PFSK-1 (cell line): ENCODE data around the gene SCGB3A2.

Experiments
- FOXP2 ChIP-seq: optimal IDR thresholded peaks from 2 replicates; pipeline ENCODE3; 2011; ENCODE audit warnings: borderline replicate concordance, control low read depth, inconsistent platforms; ENCODE audit not compliant: insufficient read depth; ENCODE audit errors: extremely low read length, extremely low read depth
- POLR2AphosphoS5 ChIP-seq: IDR thresholded peaks from 2 replicates; pipeline ENCODE4 v1.6.1; 2012; ENCODE audit warnings: low read depth, mild to moderate bottlenecking, control low read depth, low read length, moderate library complexity
- SIN3A ChIP-seq: IDR thresholded peaks from 2 replicates; pipeline ENCODE4 v1.6.1; 2012; ENCODE audit warnings: mild to moderate bottlenecking, low read length, moderate library complexity, borderline replicate concordance; ENCODE audit not compliant: insufficient read depth
- TAF1 ChIP-seq: IDR thresholded peaks from 2 replicates; pipeline ENCODE4 v1.6.1; 2012; ENCODE audit warnings: low read length, control low read depth, borderline replicate concordance; ENCODE audit not compliant: insufficient read depth
- TF ChIP-seq, protein P1 (sequence below), 2 experiments: IDR thresholded peaks; 2 replicates each; pipeline versions ENCODE4 v1.6.1 to v1.8.0; 2011 to 2012; ENCODE audit warnings: low read depth in 2 of 2, low read length in 2 of 2, control low read depth in 1 of 2, inconsistent platforms in 1 of 2, mild to moderate bottlenecking in 1 of 2, moderate library complexity in 1 of 2; ENCODE audit not compliant: insufficient read depth in 1 of 2

Gene SCGB3A2

DNA sequence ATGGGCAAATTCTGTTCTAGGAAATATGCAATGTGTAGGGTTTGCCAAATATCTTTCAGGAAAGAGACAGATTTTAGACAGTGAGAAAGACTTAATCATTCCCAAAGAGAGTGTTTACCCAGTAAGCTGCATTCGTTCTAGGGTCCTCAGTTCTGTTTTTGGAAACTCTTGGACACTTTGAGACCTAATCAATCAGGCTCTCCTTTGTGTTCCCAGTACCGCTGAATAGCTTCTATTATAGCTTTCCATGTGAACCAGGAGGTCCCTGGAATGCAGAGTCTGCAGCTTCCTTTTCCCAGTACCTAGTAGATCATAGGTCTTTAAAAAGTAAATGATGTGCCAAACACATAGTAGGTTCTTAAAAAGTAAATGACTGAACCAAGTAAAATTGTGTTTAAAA, 35.6 kb upstream of the SCGB3A2 start:
- TF ChIP-seq TAF1 (no peak), FOXP2 (no peak), POLR2AphosphoS5 (no peak), SIN3A (no peak)
- TF ChIP-seq, protein P1, sequence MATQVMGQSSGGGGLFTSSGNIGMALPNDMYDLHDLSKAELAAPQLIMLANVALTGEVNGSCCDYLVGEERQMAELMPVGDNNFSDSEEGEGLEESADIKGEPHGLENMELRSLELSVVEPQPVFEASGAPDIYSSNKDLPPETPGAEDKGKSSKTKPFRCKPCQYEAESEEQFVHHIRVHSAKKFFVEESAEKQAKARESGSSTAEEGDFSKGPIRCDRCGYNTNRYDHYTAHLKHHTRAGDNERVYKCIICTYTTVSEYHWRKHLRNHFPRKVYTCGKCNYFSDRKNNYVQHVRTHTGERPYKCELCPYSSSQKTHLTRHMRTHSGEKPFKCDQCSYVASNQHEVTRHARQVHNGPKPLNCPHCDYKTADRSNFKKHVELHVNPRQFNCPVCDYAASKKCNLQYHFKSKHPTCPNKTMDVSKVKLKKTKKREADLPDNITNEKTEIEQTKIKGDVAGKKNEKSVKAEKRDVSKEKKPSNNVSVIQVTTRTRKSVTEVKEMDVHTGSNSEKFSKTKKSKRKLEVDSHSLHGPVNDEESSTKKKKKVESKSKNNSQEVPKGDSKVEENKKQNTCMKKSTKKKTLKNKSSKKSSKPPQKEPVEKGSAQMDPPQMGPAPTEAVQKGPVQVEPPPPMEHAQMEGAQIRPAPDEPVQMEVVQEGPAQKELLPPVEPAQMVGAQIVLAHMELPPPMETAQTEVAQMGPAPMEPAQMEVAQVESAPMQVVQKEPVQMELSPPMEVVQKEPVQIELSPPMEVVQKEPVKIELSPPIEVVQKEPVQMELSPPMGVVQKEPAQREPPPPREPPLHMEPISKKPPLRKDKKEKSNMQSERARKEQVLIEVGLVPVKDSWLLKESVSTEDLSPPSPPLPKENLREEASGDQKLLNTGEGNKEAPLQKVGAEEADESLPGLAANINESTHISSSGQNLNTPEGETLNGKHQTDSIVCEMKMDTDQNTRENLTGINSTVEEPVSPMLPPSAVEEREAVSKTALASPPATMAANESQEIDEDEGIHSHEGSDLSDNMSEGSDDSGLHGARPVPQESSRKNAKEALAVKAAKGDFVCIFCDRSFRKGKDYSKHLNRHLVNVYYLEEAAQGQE (IDR thresholded peaks at IDR 0.05; ENCODE audit: insufficient read depth in 1 of 2, low read depth in 2 of 2, low read length in 2 of 2): no peak

DNA sequence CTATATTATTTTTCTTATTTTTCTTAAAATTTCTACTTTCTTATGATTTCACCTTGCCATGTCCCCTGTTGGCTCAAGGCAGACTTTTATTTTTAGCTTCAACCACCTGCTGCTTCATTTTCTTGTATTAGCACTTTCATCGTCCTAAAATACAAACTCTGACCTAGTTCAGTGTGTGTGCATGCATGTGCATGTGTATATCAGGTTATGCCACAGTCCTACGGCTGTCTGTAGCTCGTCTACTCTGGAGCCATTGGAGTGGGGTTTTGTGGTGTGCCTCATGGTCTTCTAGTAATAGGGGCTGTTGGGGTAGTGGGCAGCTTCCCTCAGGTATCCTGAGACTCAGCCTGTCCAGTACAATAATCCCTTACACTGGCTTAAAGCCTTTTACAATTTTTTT, 33.7 kb upstream of the SCGB3A2 start:
- TF ChIP-seq FOXP2: no peak
- TF ChIP-seq, protein P1 (IDR thresholded peaks at IDR 0.05; ENCODE audit: insufficient read depth in 1 of 2, low read depth in 2 of 2, low read length in 2 of 2): no peak
- no peak for TF ChIP-seq TAF1
- no peak for TF ChIP-seq SIN3A
- no peak for TF ChIP-seq POLR2AphosphoS5

DNA sequence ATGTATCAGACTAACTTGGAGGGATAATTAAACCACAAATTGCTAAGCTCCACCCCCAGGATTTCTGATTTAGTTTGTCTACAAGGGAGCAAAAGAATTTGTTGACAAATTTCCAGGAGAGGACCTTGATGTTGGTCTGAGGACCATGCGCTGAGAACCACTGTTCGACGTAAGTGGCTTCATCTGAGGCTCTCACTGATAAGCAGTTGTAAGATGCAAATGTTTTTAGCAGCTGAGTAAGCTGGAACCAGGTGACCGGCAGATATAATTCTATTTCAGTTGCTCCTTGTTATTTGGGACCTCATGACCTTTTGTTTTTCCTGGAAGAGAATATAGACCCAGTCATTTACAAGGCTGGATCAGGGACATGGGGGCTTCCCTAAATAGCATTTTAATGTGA, 32.9 kb upstream of the SCGB3A2 start:
- TF ChIP-seq TAF1: no peak
- no peak for TF ChIP-seq SIN3A
- TF ChIP-seq, protein P1 (IDR thresholded peaks at IDR 0.05; ENCODE audit: insufficient read depth in 1 of 2, low read depth in 2 of 2, low read length in 2 of 2): no peak
- no peak for TF ChIP-seq FOXP2
- no peak for TF ChIP-seq POLR2AphosphoS5

DNA sequence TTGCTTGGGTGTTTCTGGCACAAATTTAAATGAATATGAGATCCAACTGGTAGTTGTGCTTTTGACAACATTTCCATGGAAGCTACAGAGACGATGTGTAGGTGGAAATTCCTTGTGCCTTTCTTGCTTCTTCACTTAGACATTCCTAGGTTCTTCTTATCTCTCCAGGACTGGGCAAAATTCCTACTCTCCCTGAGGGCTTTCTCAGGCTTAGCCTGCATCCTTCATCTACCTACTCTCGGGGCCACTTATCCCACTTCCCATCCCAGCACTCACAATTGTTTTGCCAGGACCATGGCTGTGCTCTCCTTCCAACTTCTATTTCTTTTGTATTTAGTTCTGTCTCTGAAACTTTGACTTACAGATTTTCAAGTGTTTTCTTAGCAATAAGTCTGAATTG, 29.3 kb upstream of the SCGB3A2 start:
- TF ChIP-seq FOXP2: no peak
- TF ChIP-seq, protein P1 (IDR thresholded peaks at IDR 0.05; ENCODE audit: insufficient read depth in 1 of 2, low read depth in 2 of 2, low read length in 2 of 2): no peak
- TF ChIP-seq TAF1: no peak
- TF ChIP-seq POLR2AphosphoS5: no peak
- TF ChIP-seq SIN3A: no peak

DNA sequence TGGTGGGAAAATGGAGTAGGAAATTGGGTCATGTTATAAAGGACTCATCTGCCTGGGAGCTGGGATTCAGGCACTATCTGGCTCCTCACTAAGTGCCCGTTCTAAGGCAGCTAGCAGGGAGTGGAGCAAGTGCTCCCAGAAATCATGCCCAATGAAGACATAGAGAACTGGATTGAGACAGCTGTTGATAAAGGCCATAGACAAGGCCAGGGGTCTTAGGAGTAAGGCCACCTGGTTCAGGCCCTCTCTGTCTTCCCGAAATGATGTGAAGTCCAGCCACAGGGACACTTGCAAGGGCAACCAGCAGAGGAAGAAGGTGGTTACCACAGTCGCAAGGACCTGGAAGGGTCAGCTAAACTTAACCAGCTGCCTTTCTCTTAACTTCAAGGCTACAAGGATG, 26.9 kb upstream of the SCGB3A2 start:
- TF ChIP-seq POLR2AphosphoS5: no peak
- TF ChIP-seq FOXP2: no peak
- TF ChIP-seq SIN3A: no peak

DNA sequence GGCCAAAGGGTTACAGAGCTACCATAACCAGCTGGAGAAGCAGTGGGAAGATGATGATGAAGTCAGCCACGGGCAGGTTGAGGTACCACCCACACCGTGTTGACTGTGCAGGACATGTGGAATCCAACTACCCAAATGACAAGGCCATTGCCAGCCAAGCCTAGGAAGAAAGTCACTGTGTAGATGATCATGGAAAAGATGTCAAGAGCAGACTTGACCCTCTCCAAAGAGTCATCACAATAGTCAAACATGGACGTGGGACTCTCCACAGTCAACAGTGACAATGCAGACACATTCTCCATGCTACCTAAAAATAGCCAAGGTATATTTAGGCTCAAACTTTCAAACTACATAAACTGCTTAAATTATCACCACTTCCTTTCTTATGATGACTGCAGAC, 26.1 kb upstream of the SCGB3A2 start:
- TF ChIP-seq POLR2AphosphoS5 (no peak), SIN3A (no peak), FOXP2 (no peak), TAF1 (no peak)
- TF ChIP-seq, protein P1 (IDR thresholded peaks at IDR 0.05; ENCODE audit: insufficient read depth in 1 of 2, low read depth in 2 of 2, low read length in 2 of 2): no peak
